A673 (cell line): Measurements from ENCODE around the gene TMEM125. TPM values are rescaled to one million over a fixed set of nuclear protein-coding genes. Genes with fewer than 3 reads are reported as not detected.

ENCODE experiments used
- BruUV-seq: library from RNA; stranded (reverse); fragments of 400-500 nt; replicated peaks from 2 replicates; lab custom pipeline; 2021; lab: Mats Ljungman, UMichigan
- CTCF ChIA-PET: fragments of 300-600 bp; sonication (Branson Sonifier 250); formaldehyde crosslinking; loops from one replicate; lab custom pipeline; 2022; ENCODE audit warnings: antibody characterized with exemption; lab: Charles Lee
- POLR2A ChIA-PET: fragments of 300-600 bp; sonication (Branson Sonifier 250); formaldehyde crosslinking; loops from one replicate; lab custom pipeline; 2022; ENCODE audit warnings: antibody characterized with exemption; ENCODE audit not compliant: low non-redundant PET; lab: Charles Lee
- DNase-seq: peaks from one replicate; pipeline ENCODE4 v3.0.0-alpha.2; 2015; ENCODE audit warnings: low spot score
- H3K27ac ChIP-seq: fragments of 200-600 bp; sonication (generic); 2 replicates; pipeline ENCODE4 v1.5.1; 2016; ENCODE audit warnings: mixed run types, low read depth, mild to moderate bottlenecking, mixed read lengths, antibody characterized with exemption, low read length; ENCODE audit not compliant: poor library complexity, severe bottlenecking
- H3K27me3 ChIP-seq: fragments of 200-600 bp; sonication (generic); replicated peaks from 2 replicates; pipeline ENCODE4 v1.6.1; 2017; ENCODE audit warnings: mixed run types, low read depth, mild to moderate bottlenecking, mixed read lengths, antibody characterized with exemption, low read length; ENCODE audit not compliant: insufficient read depth, poor library complexity
- H3K36me3 ChIP-seq: fragments of 200-600 bp; sonication (generic); 2 replicates; pipeline ENCODE4 v1.6.1; 2016; ENCODE audit warnings: mixed run types, mild to moderate bottlenecking, mixed read lengths, antibody characterized with exemption, low read length; ENCODE audit not compliant: insufficient read depth, poor library complexity, severe bottlenecking
- H3K4me1 ChIP-seq: fragments of 200-600 bp; sonication (generic); 2 replicates; pipeline ENCODE4 v1.6.1; 2017; ENCODE audit warnings: mixed run types, mild to moderate bottlenecking, mixed read lengths, antibody characterized with exemption, low read length; ENCODE audit not compliant: insufficient read depth, poor library complexity, severe bottlenecking
- H3K4me3 ChIP-seq: fragments of 200-600 bp; sonication (generic); 2 replicates; pipeline ENCODE4 v1.5.1; 2016; ENCODE audit warnings: low read depth, mixed run types, mild to moderate bottlenecking, mixed read lengths, low read length; ENCODE audit not compliant: poor library complexity, severe bottlenecking
- H3K9me3 ChIP-seq: fragments of 200-600 bp; sonication (generic); 2 replicates; pipeline ENCODE4 v1.6.1; 2016; ENCODE audit warnings: mixed run types, low read depth, mild to moderate bottlenecking, mixed read lengths, antibody characterized with exemption, low read length; ENCODE audit not compliant: poor library complexity, severe bottlenecking
- EZH2 ChIP-seq: fragments of 200-600 bp; sonication (generic); IDR thresholded peaks from 2 replicates; pipeline ENCODE4 v1.6.1; 2017; ENCODE audit warnings: borderline replicate concordance, low read depth, mild to moderate bottlenecking, mixed read lengths, antibody characterized with exemption, low read length; ENCODE audit not compliant: poor library complexity, severe bottlenecking
- intact Hi-C: fragments of 100-400 bp; cut with micrococcal nuclease; formaldehyde crosslinking; loops from one replicate; pipeline ENCODE4 v1.10.0; 2022; ENCODE audit not compliant: unreplicated experiment
- total RNA-seq: library from RNA; stranded (reverse); gene quantifications from 2 replicates; pipeline ENCODE4 v1.2.3, GENCODE V29; 2021
- TF ChIP-seq, protein P1 (sequence below): fragments of 300-800, 200-600 bp; sonication (generic); conservative IDR thresholded peaks from 2 replicates; pipeline ENCODE4 v1.5.1; 2017; ENCODE audit warnings: low read depth, mild to moderate bottlenecking, antibody characterized with exemption, low read length, moderate library complexity, mixed read lengths

TMEM125 gene
- total RNA-seq, 1 experiment from 2014 or later: not detected

- Histone ChIP-seq H3K4me3 (no peak overlapping the region), H3K27ac (no peak overlapping the region), H3K4me1 (no peaks in the 10 kb centered on the region), H3K27me3 (no peaks in the 10 kb centered on the region), H3K36me3 (no peaks in the 10 kb centered on the region), H3K9me3 (no peaks in the 10 kb centered on the region)
- DNase-seq: no peak
- ChIA-PET POLR2A (no interaction called here), CTCF (no interaction called here)
- intact Hi-C loops: no loop called here
- no peak for TF ChIP-seq EZH2
- TF ChIP-seq, protein P1, sequence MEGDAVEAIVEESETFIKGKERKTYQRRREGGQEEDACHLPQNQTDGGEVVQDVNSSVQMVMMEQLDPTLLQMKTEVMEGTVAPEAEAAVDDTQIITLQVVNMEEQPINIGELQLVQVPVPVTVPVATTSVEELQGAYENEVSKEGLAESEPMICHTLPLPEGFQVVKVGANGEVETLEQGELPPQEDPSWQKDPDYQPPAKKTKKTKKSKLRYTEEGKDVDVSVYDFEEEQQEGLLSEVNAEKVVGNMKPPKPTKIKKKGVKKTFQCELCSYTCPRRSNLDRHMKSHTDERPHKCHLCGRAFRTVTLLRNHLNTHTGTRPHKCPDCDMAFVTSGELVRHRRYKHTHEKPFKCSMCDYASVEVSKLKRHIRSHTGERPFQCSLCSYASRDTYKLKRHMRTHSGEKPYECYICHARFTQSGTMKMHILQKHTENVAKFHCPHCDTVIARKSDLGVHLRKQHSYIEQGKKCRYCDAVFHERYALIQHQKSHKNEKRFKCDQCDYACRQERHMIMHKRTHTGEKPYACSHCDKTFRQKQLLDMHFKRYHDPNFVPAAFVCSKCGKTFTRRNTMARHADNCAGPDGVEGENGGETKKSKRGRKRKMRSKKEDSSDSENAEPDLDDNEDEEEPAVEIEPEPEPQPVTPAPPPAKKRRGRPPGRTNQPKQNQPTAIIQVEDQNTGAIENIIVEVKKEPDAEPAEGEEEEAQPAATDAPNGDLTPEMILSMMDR: no peak
- no TSS peak for BruUV-seq
These were observed 24.3 kb downstream of the TMEM125 start for GRCh38 chr1:43293896-43294760.

DNA sequence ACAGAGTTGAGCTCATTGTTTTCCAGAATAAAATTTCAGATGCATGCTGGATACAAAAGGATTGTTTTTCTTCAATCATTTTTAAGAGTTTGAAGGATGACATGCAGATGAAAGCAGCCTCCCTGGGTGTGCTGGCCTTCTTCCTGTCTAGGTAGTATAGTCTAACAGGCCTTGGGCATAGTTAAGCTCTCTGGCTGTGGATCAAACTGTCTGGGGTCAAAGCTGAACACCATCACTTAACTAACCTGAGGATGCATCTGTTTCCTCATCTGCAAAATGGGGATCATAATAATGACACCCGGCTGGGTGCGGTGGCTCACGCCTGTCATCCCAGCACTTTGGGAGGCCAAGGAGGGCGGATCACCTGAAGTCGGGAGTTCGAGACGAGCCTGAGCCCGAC, 25.0 kb downstream of the TMEM125 start:
- DNase-seq: no peak
- Histone ChIP-seq H3K4me1 (no peaks in the 10 kb centered on the region), H3K27ac (no peak overlapping the region), H3K9me3 (no peaks in the 10 kb centered on the region), H3K36me3 (no peaks in the 10 kb centered on the region), H3K4me3 (no peak overlapping the region), H3K27me3 (no peaks in the 10 kb centered on the region)
- ChIA-PET CTCF (no interaction called here), POLR2A (no interaction called here)
- TF ChIP-seq, protein P1: no peak
- no peak for TF ChIP-seq EZH2
- intact Hi-C loops: no loop called here
- BruUV-seq: no TSS peak

DNA sequence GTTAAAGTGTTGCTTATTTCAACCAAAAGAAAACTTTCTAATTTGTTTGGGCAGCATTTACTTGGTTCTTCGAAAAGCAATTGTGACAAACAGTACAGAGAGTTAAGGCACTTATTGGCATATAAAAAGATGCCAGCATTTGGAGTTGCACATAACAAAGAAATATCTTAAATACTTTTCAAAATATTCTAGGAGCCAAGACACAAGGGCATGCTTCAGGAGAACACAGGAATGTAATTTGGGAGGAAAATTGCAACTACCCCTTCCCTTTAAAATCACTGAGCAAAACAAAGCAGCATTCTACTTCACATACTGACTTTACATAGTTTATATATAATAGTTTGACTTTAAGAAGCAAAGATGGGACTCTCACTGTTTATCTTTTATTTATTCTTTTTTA, 26.4 kb downstream of the TMEM125 start:
- ChIA-PET POLR2A (no interaction called here), CTCF (no interaction called here)
- H3K27ac ChIP-seq: no peak overlapping the region

More for the DNA sequence above, 26.4 kb downstream of the TMEM125 start:
- no TSS peak for BruUV-seq
- Histone ChIP-seq H3K27me3 (no peaks in the 10 kb centered on the region), H3K9me3 (no peaks in the 10 kb centered on the region), H3K4me1 (no peaks in the 10 kb centered on the region), H3K36me3 (no peaks in the 10 kb centered on the region), H3K4me3 (no peak overlapping the region)
- no peak for DNase-seq
- TF ChIP-seq EZH2: no peak
- TF ChIP-seq, protein P1: no peak
- intact Hi-C loops: no loop called here
